Loucy (cell line): ENCODE results near the gene GPHA2.
A peak's percentile ranks its signal among the peaks of the same experiment; 100 is the strongest.

Experiments used
- H2AFZ ChIP-seq: fragments of 200-600 bp; sonication (generic); 2 replicates; pipeline ENCODE4 v1.6.0; 2016; ENCODE audit warnings: antibody characterized with exemption, mild to moderate bottlenecking, low read length, moderate library complexity
- H3F3A ChIP-seq: fragments of 200-600 bp; 2 replicates; pipeline ENCODE4 v1.6.0; 2016; ENCODE audit warnings: antibody characterized with exemption, low read depth, mild to moderate bottlenecking
- H3K27me3 ChIP-seq: fragments of 200-600 bp; sonication (generic); 2 replicates; pipeline ENCODE4 v1.6.1; 2014; ENCODE audit warnings: low read length, mild to moderate bottlenecking; ENCODE audit not compliant: insufficient read depth, poor library complexity, severe bottlenecking
- H3K36me3 ChIP-seq: fragments of 200-600 bp; sonication (generic); 2 replicates; pipeline ENCODE4 v1.6.1; 2016; ENCODE audit warnings: low read length; ENCODE audit not compliant: insufficient read depth
- H3K4me1 ChIP-seq: fragments of 200-600 bp; sonication (generic); 2 replicates; pipeline ENCODE4 v1.5.1; 2014; ENCODE audit warnings: low read length, mild to moderate bottlenecking; ENCODE audit not compliant: insufficient read depth, poor library complexity, severe bottlenecking
- H3K4me2 ChIP-seq: fragments of 200-600 bp; sonication (generic); 2 replicates; pipeline ENCODE4 v1.6.0; 2014; ENCODE audit warnings: antibody characterized with exemption, low read length, low read depth, mild to moderate bottlenecking; ENCODE audit not compliant: poor library complexity, severe bottlenecking
- H3K4me3 ChIP-seq: fragments of 200-600 bp; sonication (generic); 2 replicates; pipeline ENCODE4 v1.5.1; 2014; ENCODE audit warnings: low read length, mild to moderate bottlenecking, mixed read lengths; ENCODE audit not compliant: poor library complexity, severe bottlenecking
- H3K79me2 ChIP-seq: fragments of 200-600 bp; sonication (generic); 2 replicates; pipeline ENCODE4 v1.6.1; 2014; ENCODE audit warnings: low read length; ENCODE audit not compliant: insufficient read depth
- H3K9ac ChIP-seq: fragments of 200-600 bp; sonication (generic); 2 replicates; pipeline ENCODE4 v1.6.0; 2014; ENCODE audit warnings: mild to moderate bottlenecking, low read depth, low read length, moderate library complexity; ENCODE audit not compliant: poor library complexity, severe bottlenecking
- H3K9me2 ChIP-seq: fragments of 200-600 bp; sonication (generic); replicated peaks from 2 replicates; pipeline ENCODE4 v1.6.1; 2016; ENCODE audit warnings: low read depth, low read length, mixed read lengths
- H3K9me3 ChIP-seq: fragments of 200-600 bp; sonication (generic); 2 replicates; pipeline ENCODE4 v1.6.1; 2014; ENCODE audit warnings: mild to moderate bottlenecking, antibody characterized with exemption, low read length, low read depth; ENCODE audit not compliant: insufficient read depth
- H4K20me1 ChIP-seq: fragments of 200-600 bp; sonication (generic); 2 replicates; pipeline ENCODE4 v1.6.0; 2014; ENCODE audit warnings: antibody characterized with exemption, low read length, mild to moderate bottlenecking; ENCODE audit not compliant: insufficient read depth, poor library complexity, severe bottlenecking
- EZH2phosphoT487 ChIP-seq: fragments of 200-600 bp; IDR thresholded peaks from 2 replicates; pipeline ENCODE4 v1.6.1; 2018; ENCODE audit warnings: antibody characterized with exemption, mild to moderate bottlenecking, moderate library complexity, borderline replicate concordance
- TF ChIP-seq, protein P1 (sequence below): fragments of 200-600 bp; sonication (generic); conservative IDR thresholded peaks from 2 replicates; pipeline ENCODE4 v1.5.1; 2014; ENCODE audit warnings: mild to moderate bottlenecking, antibody characterized with exemption, low read length

Gene GPHA2

GRCh38 chr11:64893194-64894069 is 42.3 kb downstream of the GPHA2 start:
- no peaks in the 10 kb centered on the region for H3K9me2 ChIP-seq
- peak overlapping the region; percentile 3 for H3K9ac ChIP-seq
- no peak overlapping the region for H3K4me2 ChIP-seq
- no peaks in the 10 kb centered on the region for H3K9me3 ChIP-seq
- H3K4me3 ChIP-seq = no peak overlapping the region
- no peak for TF ChIP-seq EZH2phosphoT487
- TF ChIP-seq, protein P1, sequence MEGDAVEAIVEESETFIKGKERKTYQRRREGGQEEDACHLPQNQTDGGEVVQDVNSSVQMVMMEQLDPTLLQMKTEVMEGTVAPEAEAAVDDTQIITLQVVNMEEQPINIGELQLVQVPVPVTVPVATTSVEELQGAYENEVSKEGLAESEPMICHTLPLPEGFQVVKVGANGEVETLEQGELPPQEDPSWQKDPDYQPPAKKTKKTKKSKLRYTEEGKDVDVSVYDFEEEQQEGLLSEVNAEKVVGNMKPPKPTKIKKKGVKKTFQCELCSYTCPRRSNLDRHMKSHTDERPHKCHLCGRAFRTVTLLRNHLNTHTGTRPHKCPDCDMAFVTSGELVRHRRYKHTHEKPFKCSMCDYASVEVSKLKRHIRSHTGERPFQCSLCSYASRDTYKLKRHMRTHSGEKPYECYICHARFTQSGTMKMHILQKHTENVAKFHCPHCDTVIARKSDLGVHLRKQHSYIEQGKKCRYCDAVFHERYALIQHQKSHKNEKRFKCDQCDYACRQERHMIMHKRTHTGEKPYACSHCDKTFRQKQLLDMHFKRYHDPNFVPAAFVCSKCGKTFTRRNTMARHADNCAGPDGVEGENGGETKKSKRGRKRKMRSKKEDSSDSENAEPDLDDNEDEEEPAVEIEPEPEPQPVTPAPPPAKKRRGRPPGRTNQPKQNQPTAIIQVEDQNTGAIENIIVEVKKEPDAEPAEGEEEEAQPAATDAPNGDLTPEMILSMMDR = no peak
- H3K79me2 ChIP-seq = no peaks in the 10 kb centered on the region
- no peaks in the 10 kb centered on the region; the same call in 1 of the 2 replicates for H3K36me3 ChIP-seq
- no peak overlapping the region for H2AFZ ChIP-seq
- no peaks in the 10 kb centered on the region for H4K20me1 ChIP-seq
- no peaks in the 10 kb centered on the region for H3K27me3 ChIP-seq
- H3F3A ChIP-seq = no peaks in the 10 kb centered on the region
- H3K4me1 ChIP-seq = peaks cover under 1% of the 10 kb centered on the region

DNA sequence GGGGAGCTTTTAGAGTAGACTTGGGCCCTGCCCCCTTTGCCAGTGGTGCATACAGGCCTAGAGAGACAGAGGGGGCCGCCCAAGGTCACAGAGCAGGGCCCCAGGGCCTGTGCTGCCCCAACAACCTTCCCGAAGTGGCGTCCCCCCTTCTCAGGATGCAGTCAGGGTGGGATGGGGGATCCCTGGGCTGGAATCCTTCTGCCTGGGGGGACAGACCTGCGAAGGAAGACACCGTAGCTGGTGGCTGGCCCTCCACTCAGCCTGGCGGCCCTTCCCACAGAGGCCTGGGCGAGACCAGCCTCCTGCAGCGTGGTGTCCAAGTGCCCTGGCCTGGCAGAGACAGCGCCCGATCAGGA is 42.9 kb downstream of the GPHA2 start:
- H3K4me1 ChIP-seq = peaks cover 6% of the 10 kb centered on the region
- no peaks in the 10 kb centered on the region for H4K20me1 ChIP-seq
- H3K27me3 ChIP-seq = no peaks in the 10 kb centered on the region
- no peak overlapping the region for H3K4me2 ChIP-seq
- no peaks in the 10 kb centered on the region for H3F3A ChIP-seq
- no peaks in the 10 kb centered on the region for H3K36me3 ChIP-seq
- no peak overlapping the region for H3K9ac ChIP-seq
- H3K9me2 ChIP-seq = no peaks in the 10 kb centered on the region
- H3K4me3 ChIP-seq = no peak overlapping the region
- H3K79me2 ChIP-seq = no peaks in the 10 kb centered on the region
- H2AFZ ChIP-seq = no peak overlapping the region
- TF ChIP-seq EZH2phosphoT487 = no peak
- TF ChIP-seq, protein P1 = no peak
- no peaks in the 10 kb centered on the region for H3K9me3 ChIP-seq

DNA sequence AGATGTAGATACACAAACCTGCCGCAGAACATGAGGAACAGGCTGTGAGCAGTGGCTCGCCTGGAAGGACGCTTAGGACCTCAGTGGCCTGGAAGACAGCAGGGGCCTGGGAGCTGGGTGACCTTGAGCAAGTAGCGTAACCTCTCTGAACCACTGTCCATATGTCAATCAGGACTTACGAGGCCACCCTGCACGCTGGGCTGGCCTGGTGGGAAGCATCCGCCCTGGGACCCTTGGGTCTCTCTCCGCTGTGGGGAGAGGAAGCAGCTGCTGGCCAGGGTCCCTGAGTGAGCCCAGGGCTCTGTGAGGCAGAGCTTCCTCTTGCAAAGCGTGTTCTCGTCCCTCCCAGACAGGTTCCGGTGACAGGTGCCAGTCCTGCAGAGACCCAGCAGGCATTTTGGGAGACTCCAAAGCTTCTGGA is 43.3 kb downstream of the GPHA2 start:
- Histone ChIP-seq H3K9ac (no peak overlapping the region), H3K4me1 (peaks cover 10% of the 10 kb centered on the region)

More for the DNA sequence above, 43.3 kb downstream of the GPHA2 start:
- no peak overlapping the region for H2AFZ ChIP-seq
- no peaks in the 10 kb centered on the region for H3K36me3 ChIP-seq
- no peaks in the 10 kb centered on the region for H3K9me3 ChIP-seq
- no peaks in the 10 kb centered on the region for H4K20me1 ChIP-seq
- no peaks in the 10 kb centered on the region for H3K9me2 ChIP-seq
- no peaks in the 10 kb centered on the region for H3F3A ChIP-seq
- H3K4me2 ChIP-seq = no peak overlapping the region
- H3K79me2 ChIP-seq = no peaks in the 10 kb centered on the region
- H3K27me3 ChIP-seq = no peaks in the 10 kb centered on the region
- no peak overlapping the region for H3K4me3 ChIP-seq
- TF ChIP-seq, protein P1 = no peak
- no peak for TF ChIP-seq EZH2phosphoT487
